CD14-positive monocyte (primary cell): Measurements from ENCODE around the gene ZSCAN25. TPM values are rescaled to one million over a fixed set of nuclear protein-coding genes. Genes with fewer than 3 reads are reported as not detected.

Experiments
- DNase-seq, 3 donors: peaks; one replicate each; pipeline ENCODE4 v3.0.0-alpha.2; 2011 to 2022
- H2AFZ ChIP-seq: 2 replicates; pipeline ENCODE4 v1.6.0; 2012; ENCODE audit warnings: mild to moderate bottlenecking, low read depth, low read length, inconsistent platforms; ENCODE audit not compliant: insufficient read depth, poor library complexity, severe bottlenecking
- H3K27ac ChIP-seq, 2 donors: 1 replicate in 1 of 2; 2 replicates in 1 of 2; pipeline ENCODE4 v1.5.1; 2012 to 2013; ENCODE audit warnings: low read length in 2 of 2, control low read depth in 1 of 2, inconsistent platforms in 1 of 2, low read depth in 1 of 2, mild to moderate bottlenecking in 1 of 2
- H3K27me3 ChIP-seq, 2 donors: one replicate each; pipeline versions ENCODE4 v1.6.0 to v1.6.1; 2011 to 2013; ENCODE audit warnings: low read length in 2 of 2; ENCODE audit not compliant: control insufficient read depth in 2 of 2, insufficient read depth in 2 of 2
- H3K36me3 ChIP-seq, 2 donors: replicated peaks in 1 of 2; 1 replicate in 1 of 2; 2 replicates in 1 of 2; pipeline versions ENCODE4 v1.5.1 to v1.6.1; 2012 to 2013; ENCODE audit warnings: low read length in 2 of 2, control low read depth in 1 of 2, inconsistent platforms in 1 of 2, mild to moderate bottlenecking in 1 of 2; ENCODE audit not compliant: insufficient read depth in 2 of 2, control insufficient read depth in 1 of 2
- H3K4me1 ChIP-seq, 2 donors: 1 replicate in 1 of 2; 2 replicates in 1 of 2; pipeline versions ENCODE4 v1.5.1 to v1.6.1; 2012 to 2013; ENCODE audit warnings: low read length in 2 of 2, control low read depth in 1 of 2, inconsistent platforms in 1 of 2, mild to moderate bottlenecking in 1 of 2, moderate library complexity in 1 of 2; ENCODE audit not compliant: insufficient read depth in 2 of 2, control insufficient read depth in 1 of 2
- H3K4me2 ChIP-seq: replicated peaks from 2 replicates; pipeline ENCODE3; 2012; ENCODE audit warnings: low read length, moderate library complexity, mild to moderate bottlenecking; ENCODE audit not compliant: poor library complexity, severe bottlenecking; ENCODE audit errors: extremely low read depth
- H3K4me3 ChIP-seq, 3 experiments: fragments of 200-600 bp in 1 of 3; sonication (generic) in 1 of 3; replicated peaks in 1 of 3; 1 replicate in 2 of 3; 2 replicates in 1 of 3; pipeline ENCODE4 v1.5.1; 2011 to 2013; ENCODE audit warnings: low read length in 3 of 3, mild to moderate bottlenecking in 3 of 3, control low read depth in 2 of 3, low read depth in 2 of 3, inconsistent platforms in 1 of 3, moderate library complexity in 1 of 3
- H3K79me2 ChIP-seq: 2 replicates; pipeline ENCODE4 v1.6.0; 2012; ENCODE audit warnings: mild to moderate bottlenecking, control low read depth, inconsistent platforms, low read length, moderate library complexity; ENCODE audit not compliant: insufficient read depth
- H3K9ac ChIP-seq: 2 replicates; pipeline ENCODE4 v1.6.0; 2017; ENCODE audit warnings: low read length, mild to moderate bottlenecking; ENCODE audit not compliant: insufficient read depth, poor library complexity, severe bottlenecking
- H3K9me3 ChIP-seq, 2 donors: replicated peaks in 1 of 2; 1 replicate in 1 of 2; 2 replicates in 1 of 2; pipeline versions ENCODE4 v1.5.1 to v1.6.1; 2012 to 2013; ENCODE audit warnings: low read length in 2 of 2, control low read depth in 1 of 2; ENCODE audit not compliant: control insufficient read depth in 1 of 2, insufficient read depth in 1 of 2
- H4K20me1 ChIP-seq: 2 replicates; pipeline ENCODE4 v1.6.0; 2012; ENCODE audit warnings: mild to moderate bottlenecking, low read length, control low read depth, moderate library complexity; ENCODE audit not compliant: insufficient read depth
- H3K27ac Mint-ChIP-seq, 7 donors: one replicate each; pipeline ENCODE4 v1.8.0; 2020; ENCODE audit warnings: mild to moderate bottlenecking in 7 of 7, mixed read lengths in 7 of 7, moderate library complexity in 6 of 7, inconsistent platforms in 2 of 7
- H3K27me3 Mint-ChIP-seq, 3 donors: one replicate each; pipeline ENCODE4 v1.8.0; 2021 to 2022; ENCODE audit warnings: low read depth in 3 of 3, mild to moderate bottlenecking in 3 of 3, mixed read lengths in 3 of 3, moderate library complexity in 3 of 3, inconsistent platforms in 1 of 3
- H3K36me3 Mint-ChIP-seq, 2 donors: one replicate each; pipeline ENCODE4 v1.8.0; 2020; ENCODE audit warnings: mixed read lengths in 2 of 2, inconsistent platforms in 1 of 2, mild to moderate bottlenecking in 1 of 2
- H3K4me1 Mint-ChIP-seq: one replicate; pipeline ENCODE4 v1.8.0; 2020; ENCODE audit warnings: mild to moderate bottlenecking, mixed read lengths
- H3K4me3 Mint-ChIP-seq, 2 donors: one replicate each; pipeline ENCODE4 v1.8.0; 2020; ENCODE audit warnings: mild to moderate bottlenecking in 2 of 2, mixed read lengths in 2 of 2, moderate library complexity in 1 of 2
- H3K9me3 Mint-ChIP-seq, 7 donors: one replicate each; pipeline ENCODE4 v1.8.0; 2020 to 2022; ENCODE audit warnings: mixed read lengths in 7 of 7, mild to moderate bottlenecking in 6 of 7, moderate library complexity in 6 of 7, inconsistent platforms in 2 of 7
- CTCF ChIP-seq: fragments of 200-600 bp; IDR thresholded peaks from one replicate; pipeline ENCODE4 v1.8.0; 2022; ENCODE audit warnings: antibody characterized with exemption, mild to moderate bottlenecking
- WGBS: methylation state at CpG from one replicate; pipeline ENCODE4 v1.1.5; 2013; ENCODE audit warnings: missing lambda C conversion rate; ENCODE audit not compliant: insufficient coverage; 5-methylcytosine and 5-hydroxymethylcytosine counted together
- intact Hi-C, 2 donors: fragments of 100-400 bp; cut with micrococcal nuclease; formaldehyde crosslinking; loops; one replicate each; pipeline versions ENCODE4 v1.15.0 to v1.15.1; 2023
- polyA plus RNA-seq, 3 donors: library from polyadenylated mRNA; depleted of rRNA in 1 of 3; unstranded in 2 of 3; stranded (reverse) in 1 of 3; fragments of 300-500 nt in 2 of 3; fragments of >200 nt in 1 of 3; fragmentation: Illumina TruSeq in 2 of 3; gene quantifications; 1 replicate in 2 of 3; 2 replicates in 1 of 3; pipeline ENCODE4 v1.2.3, GENCODE V29; 2012 to 2021

The ZSCAN25 gene
- polyA plus RNA-seq, 3 donors = 4.3 to 7.3 (median 6.1) TPM

GRCh38 chr7:99667179-99667578 is 50.4 kb downstream of the ZSCAN25 start:
- H3K4me1 Mint-ChIP-seq = peaks cover 26% of the 10 kb centered on the region
- no peak for DNase-seq

DNA sequence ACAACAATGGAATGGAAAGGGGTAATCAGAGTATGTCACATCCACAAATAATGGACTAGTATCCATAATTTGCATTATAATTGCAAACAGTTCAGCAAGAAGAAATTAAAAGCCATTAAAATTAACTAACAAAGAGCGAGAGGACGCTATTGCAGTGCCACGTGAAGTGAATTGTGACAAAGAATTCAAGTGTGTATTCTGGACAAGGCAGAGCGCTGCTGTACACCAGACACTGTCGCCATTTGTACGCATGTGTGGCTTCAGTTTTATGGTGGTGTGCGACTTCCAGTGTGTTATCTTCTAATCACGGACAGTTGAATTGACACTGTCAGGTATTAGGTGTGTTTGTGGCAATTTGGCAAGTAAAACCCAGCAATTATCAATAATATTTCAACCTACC is 51.8 kb downstream of the ZSCAN25 start:
- no peak overlapping the region for H3K9ac ChIP-seq
- Mint-ChIP-seq H3K27me3 (peaks cover 0 to 4% (median 0%) of the 10 kb centered on the region in 3 donors), H3K4me3 (no peak overlapping the region), H3K4me1 (peaks cover 37% of the 10 kb centered on the region), H3K9me3 (peaks cover 0 to 2% (median 0%) of the 10 kb centered on the region in 7 donors), H3K27ac (no peak overlapping the region), H3K36me3 (peaks cover 9 to 11% of the 10 kb centered on the region in 2 donors)
- no peak for TF ChIP-seq CTCF
- no peak overlapping the region for H3K4me2 ChIP-seq
- WGBS = 95% methylated on average over 4 of the region's 8 CpGs
- peaks cover 15 to 22% of the 10 kb centered on the region in 2 donors for H3K4me1 ChIP-seq
- H3K4me3 ChIP-seq = no peak overlapping the region
- H3K27me3 ChIP-seq = no peaks in the 10 kb centered on the region
- no peaks in the 10 kb centered on the region for H3K9me3 ChIP-seq
- DNase-seq = no peak
- H4K20me1 ChIP-seq = no peaks in the 10 kb centered on the region
- no peaks in the 10 kb centered on the region for H3K36me3 ChIP-seq
- H3K79me2 ChIP-seq = no peaks in the 10 kb centered on the region
- intact Hi-C loops = no loop called here
- H2AFZ ChIP-seq = no peak overlapping the region
- H3K27ac ChIP-seq = no peak overlapping the region

More at GRCh38 chr7:99667179-99667578, 50.4 kb downstream of the ZSCAN25 start:
- no peaks in the 10 kb centered on the region for H3K36me3 ChIP-seq
- no peaks in the 10 kb centered on the region for H4K20me1 ChIP-seq
- Mint-ChIP-seq H3K27me3 (peaks cover 0 to 4% (median 0%) of the 10 kb centered on the region in 3 donors), H3K36me3 (peaks cover 16 to 17% of the 10 kb centered on the region in 2 donors), H3K4me3 (no peak overlapping the region), H3K9me3 (peaks cover 0 to 2% (median 0%) of the 10 kb centered on the region in 7 donors), H3K27ac (no peak overlapping the region)
- intact Hi-C loops = no loop called here
- no peak overlapping the region for H3K4me3 ChIP-seq
- WGBS = no CpG with 5 or more reads among the region's 2 CpGs
- H3K4me2 ChIP-seq = no peak overlapping the region
- no peaks in the 10 kb centered on the region for H3K27me3 ChIP-seq
- H3K9ac ChIP-seq = no peak overlapping the region
- H3K27ac ChIP-seq = no peak overlapping the region
- no peak overlapping the region for H2AFZ ChIP-seq
- H3K9me3 ChIP-seq = no peaks in the 10 kb centered on the region
- peaks cover 9 to 17% of the 10 kb centered on the region in 2 donors for H3K4me1 ChIP-seq
- no peaks in the 10 kb centered on the region for H3K79me2 ChIP-seq
- no peak for TF ChIP-seq CTCF
